B cell (primary cell): ENCODE results near the gene SHB.

ENCODE experiments used
- EZH2 ChIP-seq: IDR thresholded peaks from 2 replicates; pipeline ENCODE4 v1.6.1; 2012; ENCODE audit warnings: borderline replicate concordance, low read depth, mild to moderate bottlenecking, moderate library complexity, low read length; ENCODE audit not compliant: insufficient read depth, poor library complexity, severe bottlenecking
- TF ChIP-seq, protein P1 (sequence below): fragments of 200-600 bp; IDR thresholded peaks from one replicate; pipeline ENCODE4 v1.8.0; 2022; ENCODE audit warnings: antibody characterized with exemption, mild to moderate bottlenecking

- TF ChIP-seq, protein P1, sequence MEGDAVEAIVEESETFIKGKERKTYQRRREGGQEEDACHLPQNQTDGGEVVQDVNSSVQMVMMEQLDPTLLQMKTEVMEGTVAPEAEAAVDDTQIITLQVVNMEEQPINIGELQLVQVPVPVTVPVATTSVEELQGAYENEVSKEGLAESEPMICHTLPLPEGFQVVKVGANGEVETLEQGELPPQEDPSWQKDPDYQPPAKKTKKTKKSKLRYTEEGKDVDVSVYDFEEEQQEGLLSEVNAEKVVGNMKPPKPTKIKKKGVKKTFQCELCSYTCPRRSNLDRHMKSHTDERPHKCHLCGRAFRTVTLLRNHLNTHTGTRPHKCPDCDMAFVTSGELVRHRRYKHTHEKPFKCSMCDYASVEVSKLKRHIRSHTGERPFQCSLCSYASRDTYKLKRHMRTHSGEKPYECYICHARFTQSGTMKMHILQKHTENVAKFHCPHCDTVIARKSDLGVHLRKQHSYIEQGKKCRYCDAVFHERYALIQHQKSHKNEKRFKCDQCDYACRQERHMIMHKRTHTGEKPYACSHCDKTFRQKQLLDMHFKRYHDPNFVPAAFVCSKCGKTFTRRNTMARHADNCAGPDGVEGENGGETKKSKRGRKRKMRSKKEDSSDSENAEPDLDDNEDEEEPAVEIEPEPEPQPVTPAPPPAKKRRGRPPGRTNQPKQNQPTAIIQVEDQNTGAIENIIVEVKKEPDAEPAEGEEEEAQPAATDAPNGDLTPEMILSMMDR, result no peak
- TF ChIP-seq EZH2, result no peak
These were observed 52.5 kb downstream of the SHB start for GRCh38 chr9:38016375-38017135.
